Measurements from ENCODE around the gene THBD.
"Not testable (repeated sequence)": the region's sequence is repeated elsewhere in the genome, so short reads cannot be mapped to it uniquely, and the experiment has no call there.

Gene THBD

DNA sequence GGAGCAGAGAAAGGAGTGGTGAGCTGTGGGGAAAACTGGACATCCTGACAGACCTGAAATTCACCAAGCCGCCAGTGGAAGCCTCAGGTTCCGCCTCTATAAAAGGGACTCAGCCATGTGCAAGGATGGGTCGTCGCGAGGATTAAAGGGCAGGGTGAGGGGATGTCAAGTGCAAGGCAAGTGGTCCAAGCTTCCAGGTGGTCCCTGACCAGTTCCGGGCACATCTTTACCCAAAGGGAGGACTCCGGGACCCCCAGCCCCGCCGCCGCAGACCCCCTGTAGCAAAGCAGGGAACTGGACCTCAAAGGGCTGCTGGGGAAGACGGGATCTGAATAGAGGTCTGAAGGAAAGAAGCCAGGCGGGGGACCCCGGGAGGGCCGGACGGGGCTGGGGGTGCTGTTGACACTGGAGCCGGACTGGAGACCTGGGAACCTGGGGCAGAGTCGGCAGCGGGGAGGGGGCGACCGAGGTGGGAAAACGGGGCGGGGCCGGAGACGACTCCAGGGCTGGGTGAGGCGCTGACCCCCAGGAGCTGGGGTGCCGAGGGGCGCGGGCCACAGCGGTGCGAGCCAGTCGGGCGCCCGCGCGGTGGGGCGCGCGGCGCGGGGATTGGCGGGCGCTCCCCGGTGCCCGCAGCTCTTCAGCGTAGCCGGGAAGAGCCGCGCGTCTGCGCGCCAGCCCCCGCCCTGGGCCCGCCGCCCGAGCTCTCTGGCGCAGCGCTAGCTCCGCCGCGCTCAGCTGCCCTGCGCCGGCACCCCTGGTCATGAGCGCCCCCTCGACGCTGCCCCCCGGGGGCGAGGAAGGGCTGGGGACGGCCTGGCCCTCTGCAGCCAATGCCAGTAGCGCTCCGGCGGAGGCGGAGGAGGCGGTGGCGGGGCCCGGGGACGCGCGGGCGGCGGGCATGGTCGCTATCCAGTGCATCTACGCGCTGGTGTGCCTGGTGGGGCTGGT lies 14.5 kb downstream of the THBD start, which contains the start of gene SSTR4:
TSS of gene SSTR4 (plus strand) at position 592 of the 951 bp plus-strand sequence. CDS start at position 764, 172 bp downstream.
- ATAC-seq (no peak), DNase-seq (no peak)

DNA sequence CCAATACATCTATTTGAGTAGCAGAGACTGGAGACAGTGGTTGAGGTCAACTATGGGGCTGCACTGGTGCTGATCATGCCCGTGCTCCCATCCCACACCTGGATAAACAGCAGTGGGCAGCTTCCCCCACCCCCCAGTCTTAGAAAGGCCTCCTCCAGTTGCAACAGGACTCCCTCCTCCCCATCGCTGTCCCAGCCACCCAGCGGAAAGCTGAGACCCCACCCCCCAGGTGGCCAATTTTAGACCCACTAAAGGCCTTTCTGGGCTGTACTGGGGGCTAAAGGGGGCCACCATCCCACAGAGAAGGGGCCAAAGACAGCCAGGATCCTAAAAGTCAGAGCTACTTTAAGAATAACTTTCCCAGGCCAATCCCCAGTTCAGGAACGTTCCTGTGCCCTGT lies 15.6 kb downstream of the THBD start:
- ATAC-seq (no peak), DNase-seq (no peak)

GRCh38 chr20:23032750-23033078 lies 16.8 kb downstream of the THBD start:
- no peak for ATAC-seq
- no peak for DNase-seq

DNA sequence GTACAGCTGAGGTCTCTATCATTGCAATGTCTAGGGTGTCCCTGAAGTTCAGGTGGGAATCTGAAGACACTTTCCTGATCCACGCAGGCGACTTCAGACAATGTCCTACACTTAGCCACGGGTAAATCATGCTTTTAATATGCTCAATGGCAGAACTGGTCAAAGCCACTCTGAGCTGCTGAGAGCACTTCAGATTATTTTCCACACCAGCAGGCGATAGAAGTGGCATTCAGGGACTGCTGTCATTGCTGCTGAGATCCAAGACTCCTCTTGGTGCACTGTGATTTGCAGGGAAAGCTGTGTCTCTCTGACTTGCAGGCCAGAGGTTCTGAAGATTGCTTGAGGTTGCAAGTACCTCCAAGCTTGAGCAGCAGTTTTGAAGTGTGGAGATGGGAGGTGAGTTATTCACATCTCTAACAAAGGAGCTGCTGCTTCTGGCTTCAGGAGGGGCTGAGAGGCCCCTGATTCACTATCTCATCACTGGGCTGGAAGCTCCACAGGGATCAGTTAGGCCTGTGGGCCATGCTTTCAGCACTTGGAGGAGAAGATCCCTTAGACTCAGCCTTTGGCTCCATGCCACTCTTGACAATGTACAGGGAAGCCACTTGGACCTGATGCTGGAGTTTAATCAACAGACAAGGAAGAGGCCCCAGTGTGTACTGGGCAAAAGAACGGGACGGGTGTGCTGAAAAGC lies 17.3 kb downstream of the THBD start:
- DNase-seq (no peak), ATAC-seq (no peak)

GRCh38 chr20:23031346-23031745 lies 18.1 kb downstream of the THBD start:
- no peak for DNase-seq

GRCh38 chr20:23029324-23029723 lies 20.1 kb downstream of the THBD start:
- DNase-seq = no peak
- no peak for ATAC-seq

More at GRCh38 chr20:23031346-23031745, 18.1 kb downstream of the THBD start:
- ATAC-seq = no peak

- ATAC-seq (no peak), DNase-seq (no peak)
Observed at GRCh38 chr20:23028392-23028791, 21.1 kb downstream of the THBD start.

- ATAC-seq (no peak), DNase-seq (no peak)
Observed at GRCh38 chr20:23027721-23028120, 21.8 kb downstream of the THBD start.

GRCh38 chr20:23025503-23025902 lies 24.0 kb downstream of the THBD start:
- not testable (repeated sequence) for ATAC-seq, DNase-seq

GRCh38 chr20:23024701-23025100 lies 24.8 kb downstream of the THBD start:
- ATAC-seq = no peak

DNA sequence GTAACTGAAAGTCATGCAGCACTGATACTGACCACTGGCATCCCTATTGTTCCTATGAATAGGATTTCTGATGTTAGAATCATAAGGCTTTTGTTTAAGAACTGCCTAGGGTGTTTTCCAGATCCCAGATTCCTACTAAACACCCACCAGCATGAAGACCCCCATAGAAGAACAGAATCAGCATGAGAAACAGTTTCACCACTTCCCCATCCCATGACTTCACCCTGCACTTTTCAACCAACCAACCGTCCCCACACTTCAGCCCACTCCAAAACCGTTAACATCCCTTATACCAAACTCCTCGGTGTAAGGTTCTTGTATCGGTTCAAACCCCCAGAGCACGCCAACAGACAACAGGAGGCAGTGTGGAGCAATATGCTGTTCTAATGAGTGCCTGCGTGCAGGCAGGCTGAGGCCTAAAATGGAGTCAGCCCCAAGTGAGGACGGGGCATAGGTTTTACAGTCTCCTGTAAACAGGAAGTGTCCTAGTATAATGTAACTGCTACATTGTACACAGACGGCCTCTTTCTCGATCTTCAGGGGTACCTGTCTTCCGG lies 25.8 kb downstream of the THBD start:
- no peak for ATAC-seq

More at GRCh38 chr20:23024701-23025100, 24.8 kb downstream of the THBD start:
- DNase-seq = no peak

DNA sequence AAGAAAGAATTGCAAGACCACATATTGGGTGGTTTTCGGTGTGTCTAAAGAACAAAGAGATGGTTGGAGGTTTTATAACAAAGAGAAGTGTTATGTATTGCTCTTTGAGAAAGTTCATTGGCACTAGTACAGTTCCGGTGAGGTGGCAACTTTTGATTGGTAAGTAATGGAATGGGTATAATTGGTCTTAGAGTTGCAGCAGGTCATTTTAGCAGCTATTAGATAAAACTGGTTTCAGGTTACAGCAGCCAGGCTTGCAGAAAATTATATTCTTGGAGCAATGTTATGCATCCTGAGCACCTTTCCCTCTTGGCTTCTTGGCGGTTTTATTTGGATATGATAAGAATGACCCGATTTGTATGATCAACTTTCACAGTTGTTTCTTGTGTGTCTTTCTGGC lies 26.6 kb downstream of the THBD start:
- ATAC-seq = no peak
- DNase-seq = no peak

More for the DNA sequence above, 25.8 kb downstream of the THBD start:
- DNase-seq = no peak

DNA sequence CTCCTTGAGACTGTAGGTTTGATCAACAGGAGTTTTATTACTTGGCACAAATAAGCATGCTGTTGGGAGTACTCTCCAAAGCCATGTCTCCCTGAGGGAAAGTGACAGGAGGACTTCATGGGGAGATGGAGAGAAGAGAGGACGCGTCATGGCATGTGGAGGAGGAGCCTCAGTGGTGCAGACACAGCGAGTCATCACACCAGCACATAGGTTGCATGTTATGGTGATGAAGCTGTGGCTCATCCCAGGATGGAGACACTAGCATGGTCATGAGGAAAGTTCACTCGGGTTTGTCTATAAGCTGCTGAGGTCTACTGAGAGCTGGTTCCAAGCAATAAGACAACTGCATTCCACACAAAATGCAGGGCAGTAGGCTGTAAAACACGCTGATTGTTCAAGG lies 27.5 kb downstream of the THBD start:
- ATAC-seq (no peak), DNase-seq (no peak)

- no peak for DNase-seq
Observed at GRCh38 chr20:23021541-23021940, 27.9 kb downstream of the THBD start.

GRCh38 chr20:23020230-23021018 lies 29.0 kb downstream of the THBD start:
- no peak for ATAC-seq
- DNase-seq = no peak

More at GRCh38 chr20:23021541-23021940, 27.9 kb downstream of the THBD start:
- ATAC-seq = no peak

- DNase-seq (no peak), ATAC-seq (no peak)
Observed at GRCh38 chr20:23019403-23019802, 30.1 kb downstream of the THBD start.

DNA sequence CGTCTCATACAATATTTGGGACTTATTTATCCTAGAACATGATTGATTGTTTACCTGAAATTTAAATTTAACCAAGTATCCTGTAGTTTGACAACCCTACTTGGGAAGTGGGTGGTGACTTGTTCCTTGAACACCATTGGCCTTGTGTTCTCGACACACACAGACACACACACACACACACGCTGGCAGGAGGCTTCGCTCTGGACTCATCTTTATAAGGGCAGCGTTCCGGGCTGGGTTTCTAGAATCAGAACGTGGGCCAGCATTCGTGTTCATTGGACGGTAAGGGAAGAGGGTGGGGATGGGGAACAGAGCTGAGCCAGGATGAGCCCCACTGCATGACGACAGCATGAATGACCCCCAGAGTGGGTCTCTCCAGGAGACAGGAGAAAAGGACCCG lies 30.5 kb downstream of the THBD start:
- DNase-seq (no peak), ATAC-seq (no peak)

DNA sequence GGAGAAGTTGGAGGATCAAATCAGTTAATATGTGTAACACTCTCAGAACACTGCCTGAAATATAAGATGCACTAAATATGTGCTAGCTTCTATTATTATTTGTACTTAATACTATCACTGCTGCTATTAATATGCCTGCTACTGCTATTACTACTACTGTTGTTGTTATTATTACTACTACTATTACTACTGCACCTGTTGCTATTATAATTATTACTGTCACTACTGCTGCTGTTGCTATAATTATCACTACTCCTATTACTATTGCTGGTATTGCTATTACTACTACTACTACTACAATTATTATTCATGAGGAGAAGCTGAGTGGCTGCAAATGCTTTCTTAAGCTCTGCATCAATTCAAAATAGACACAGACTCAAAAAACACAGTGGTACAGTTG lies 31.0 kb downstream of the THBD start:
- ATAC-seq (no peak), DNase-seq (no peak)

GRCh38 chr20:23017516-23017915 lies 32.0 kb downstream of the THBD start:
- no peak for ATAC-seq

GRCh38 chr20:23013429-23013828 lies 36.0 kb downstream of the THBD start:
- ATAC-seq (no peak), DNase-seq (no peak)

More at GRCh38 chr20:23017516-23017915, 32.0 kb downstream of the THBD start:
- no peak for DNase-seq

GRCh38 chr20:23011008-23011721 lies 38.3 kb downstream of the THBD start:
- no peak for ATAC-seq

More at GRCh38 chr20:23011008-23011721, 38.3 kb downstream of the THBD start:
- no peak for DNase-seq

All from stimulated activated naive CD8-positive, alpha-beta T cell treated with anti-CD3 and anti-CD28 coated beads, Interleukin-15, Interleukin-2, amounts not matched to agents 100 U/mL and 50 U/mL, for 24 hours (primary cell).